Stimulated activated naive CD8-positive, alpha-beta T cell treated with anti-CD3 and anti-CD28 coated beads, Interleukin-15, Interleukin-2, amounts not matched to agents 100 U/mL and 50 U/mL, for 24 hours (primary cell): ENCODE results near the gene COL23A1.
"Not testable (repeated sequence)": the region's sequence is repeated elsewhere in the genome, so short reads cannot be mapped to it uniquely, and the experiment has no call there.

Source experiments
- ATAC-seq: fragments of 150-1000 bp; cut with Tn5 transposase; one replicate; pipeline ENCODE4 v1.10.0; 2021
- DNase-seq: peaks from one replicate; pipeline ENCODE4 v3.0.0; 2021

Gene COL23A1

GRCh38 chr5:178320281-178320855 is 269.8 kb downstream of the COL23A1 start:
- no peak for ATAC-seq
- DNase-seq, result no peak

GRCh38 chr5:178319541-178320041 is 270.6 kb downstream of the COL23A1 start:
- no peak for DNase-seq
- no peak for ATAC-seq

GRCh38 chr5:178318893-178319292 is 271.3 kb downstream of the COL23A1 start:
- ATAC-seq, result no peak
- DNase-seq, result no peak

- DNase-seq (no peak), ATAC-seq (no peak)
These were observed 271.8 kb downstream of the COL23A1 start for GRCh38 chr5:178318382-178318781.

GRCh38 chr5:178317727-178318126 is 272.5 kb downstream of the COL23A1 start:
- ATAC-seq, result not testable (repeated sequence)

GRCh38 chr5:178314961-178315820 is 275.0 kb downstream of the COL23A1 start:
- ATAC-seq, result no peak
- no peak for DNase-seq

More at GRCh38 chr5:178317727-178318126, 272.5 kb downstream of the COL23A1 start:
- not testable (repeated sequence) for DNase-seq

GRCh38 chr5:178314061-178314660 is 276.0 kb downstream of the COL23A1 start:
- DNase-seq, result no peak
- no peak for ATAC-seq

- ATAC-seq, result no peak
These were observed 276.9 kb downstream of the COL23A1 start for GRCh38 chr5:178313316-178313715.

GRCh38 chr5:178312880-178313282 is 277.3 kb downstream of the COL23A1 start:
- DNase-seq (no peak), ATAC-seq (no peak)

More at GRCh38 chr5:178313316-178313715, 276.9 kb downstream of the COL23A1 start:
- DNase-seq, result no peak

GRCh38 chr5:178310130-178310865 is 279.9 kb downstream of the COL23A1 start:
- no peak for DNase-seq
- no peak for ATAC-seq

GRCh38 chr5:178309271-178310013 is 280.8 kb downstream of the COL23A1 start:
- ATAC-seq (no peak), DNase-seq (no peak)

GRCh38 chr5:178308541-178309092 is 281.6 kb downstream of the COL23A1 start:
- no peak for ATAC-seq
- no peak for DNase-seq

GRCh38 chr5:178307267-178308045 is 282.7 kb downstream of the COL23A1 start:
- no peak for DNase-seq
- ATAC-seq, result no peak

GRCh38 chr5:178306430-178307225 is 283.6 kb downstream of the COL23A1 start:
- ATAC-seq, result no peak

GRCh38 chr5:178305801-178306200 is 284.4 kb downstream of the COL23A1 start:
- DNase-seq (no peak), ATAC-seq (no peak)

More at GRCh38 chr5:178306430-178307225, 283.6 kb downstream of the COL23A1 start:
- no peak for DNase-seq

- ATAC-seq (no peak), DNase-seq (no peak)
These were observed 285.2 kb downstream of the COL23A1 start for GRCh38 chr5:178304761-178305645.

- DNase-seq, result no peak
- ATAC-seq, result no peak
These were observed 286.2 kb downstream of the COL23A1 start for GRCh38 chr5:178304016-178304415.

- not testable (repeated sequence) for ATAC-seq, DNase-seq
These were observed 287.9 kb downstream of the COL23A1 start for GRCh38 chr5:178302321-178302720.
